ENCODE measurements around the gene RPRD2. TPM values are rescaled to one million over a fixed set of nuclear protein-coding genes. Genes with fewer than 3 reads are reported as not detected.

Gene RPRD2
- total RNA-seq, 1 experiment from 2014 or later: 37.8 TPM

- Mint-ChIP-seq H3K4me1 (ENCODE audit: low read depth, unreplicated experiment) (no peaks in the 10 kb centered on the region), H3K9me3 (ENCODE audit: low read depth, unreplicated experiment) (no peaks in the 10 kb centered on the region), H3K27ac (ENCODE audit: unreplicated experiment) (no peak overlapping the region), H3K27me3 (ENCODE audit: unreplicated experiment) (no peaks in the 10 kb centered on the region), H3K4me3 (ENCODE audit: low read depth, unreplicated experiment) (no peak overlapping the region), H3K36me3 (ENCODE audit: insufficient read depth, unreplicated experiment) (peaks cover 69% of the 10 kb centered on the region)
- intact Hi-C loops (cut with micrococcal nuclease; ENCODE audit: unreplicated experiment): no loop called here
- CTCF ChIA-PET: no interaction called here
- no TSS peak for BruUV-seq (replicated peaks)
- no peak for TF ChIP-seq CTCF (IDR thresholded peaks at IDR 0.05; ENCODE audit: unreplicated experiment)
- no peak for DNase-seq
Measured at GRCh38 chr1:150469291-150469690, 105.3 kb downstream of the RPRD2 start.

DNA sequence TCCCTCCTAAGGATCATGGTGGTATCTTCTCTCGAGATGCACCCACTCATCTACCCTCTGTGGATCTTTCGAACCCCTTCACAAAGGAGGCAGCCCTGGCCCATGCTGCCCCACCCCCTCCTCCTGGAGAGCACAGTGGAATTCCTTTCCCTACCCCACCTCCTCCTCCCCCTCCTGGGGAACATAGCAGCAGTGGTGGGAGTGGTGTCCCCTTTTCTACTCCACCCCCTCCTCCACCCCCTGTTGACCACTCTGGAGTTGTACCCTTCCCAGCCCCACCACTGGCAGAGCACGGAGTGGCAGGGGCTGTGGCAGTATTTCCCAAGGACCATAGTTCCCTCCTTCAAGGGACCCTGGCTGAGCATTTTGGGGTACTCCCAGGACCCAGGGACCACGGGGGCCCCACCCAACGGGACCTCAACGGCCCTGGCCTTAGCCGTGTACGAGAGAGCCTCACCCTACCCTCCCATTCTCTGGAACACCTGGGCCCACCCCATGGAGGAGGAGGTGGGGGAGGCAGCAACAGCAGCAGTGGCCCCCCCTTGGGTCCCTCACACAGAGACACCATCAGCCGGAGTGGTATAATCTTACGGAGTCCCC is 108.8 kb downstream of the RPRD2 start:
- Mint-ChIP-seq H3K4me3 (ENCODE audit: low read depth, unreplicated experiment) (no peak overlapping the region), H3K4me1 (ENCODE audit: low read depth, unreplicated experiment) (peaks cover 12% of the 10 kb centered on the region), H3K27ac (ENCODE audit: unreplicated experiment) (no peak overlapping the region), H3K9me3 (ENCODE audit: low read depth, unreplicated experiment) (no peaks in the 10 kb centered on the region), H3K36me3 (ENCODE audit: insufficient read depth, unreplicated experiment) (peaks cover 48% of the 10 kb centered on the region), H3K27me3 (ENCODE audit: unreplicated experiment) (no peaks in the 10 kb centered on the region)
- DNase-seq: no peak
- intact Hi-C loops (cut with micrococcal nuclease; ENCODE audit: unreplicated experiment): loop anchor here (10.0 kb wide), 1 partner anchor 452 kb away; the partner anchor contains the start of gene SETDB1
- no peak for TF ChIP-seq CTCF (IDR thresholded peaks at IDR 0.05; ENCODE audit: unreplicated experiment)
- CTCF ChIA-PET: no interaction called here
- no TSS peak for BruUV-seq (replicated peaks)

DNA sequence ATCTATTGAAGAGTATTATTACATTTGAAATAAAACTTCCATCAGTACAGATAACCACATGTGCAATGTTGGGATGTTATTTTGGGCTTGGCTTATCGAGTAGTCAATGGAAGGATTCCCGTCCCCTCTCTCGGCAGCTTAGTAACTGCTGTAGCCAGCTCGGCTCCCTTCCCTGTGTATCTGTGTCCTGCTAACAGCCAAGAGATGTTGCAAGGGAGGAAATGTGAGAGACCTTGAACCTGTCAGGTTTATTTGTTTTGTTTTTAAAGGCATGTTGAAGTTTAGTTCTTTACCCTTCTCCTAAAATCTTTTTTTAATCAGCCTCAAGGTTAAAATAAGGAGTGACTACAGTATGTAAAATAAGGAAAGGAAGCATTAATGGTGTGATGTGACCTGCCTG is 109.7 kb downstream of the RPRD2 start:
- CTCF ChIA-PET: interaction anchor here (0.7 kb wide), 1 partner anchor 394 kb away, joined by 5 read pairs; no protein-coding TSS in a partner anchor
- DNase-seq: no peak
- Mint-ChIP-seq H3K36me3 (ENCODE audit: insufficient read depth, unreplicated experiment) (peaks cover 47% of the 10 kb centered on the region), H3K9me3 (ENCODE audit: low read depth, unreplicated experiment) (no peaks in the 10 kb centered on the region), H3K27me3 (ENCODE audit: unreplicated experiment) (no peaks in the 10 kb centered on the region), H3K4me3 (ENCODE audit: low read depth, unreplicated experiment) (no peak overlapping the region), H3K27ac (ENCODE audit: unreplicated experiment) (no peak overlapping the region), H3K4me1 (ENCODE audit: low read depth, unreplicated experiment) (peaks cover 21% of the 10 kb centered on the region)
- intact Hi-C loops (cut with micrococcal nuclease; ENCODE audit: unreplicated experiment): loop anchor here (10.0 kb wide), 1 partner anchor 451 kb away; the partner anchor contains the start of gene SETDB1
- no TSS peak for BruUV-seq (replicated peaks)
- TF ChIP-seq CTCF (IDR thresholded peaks at IDR 0.05; ENCODE audit: unreplicated experiment): no peak

DNA sequence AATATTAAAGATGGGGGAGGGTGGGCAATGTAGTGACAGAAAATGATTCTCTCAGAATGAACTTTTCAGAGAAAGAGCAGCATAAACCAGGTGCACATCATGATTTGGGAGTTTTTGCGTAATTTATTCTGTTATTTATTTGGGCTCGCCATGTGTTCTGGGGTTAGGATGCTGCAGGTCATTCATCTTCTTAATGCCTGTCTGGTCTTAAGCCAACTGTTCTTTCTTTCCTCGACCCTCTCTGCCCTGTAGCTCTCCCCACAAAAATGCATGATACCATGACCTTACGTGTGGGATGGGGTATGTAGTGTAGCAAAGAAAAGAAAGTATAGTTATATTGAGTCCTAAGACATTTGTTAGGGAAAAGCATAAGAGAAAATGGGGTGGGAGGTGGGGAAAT is 110.9 kb downstream of the RPRD2 start:
- DNase-seq: no peak
- Mint-ChIP-seq H3K9me3 (ENCODE audit: low read depth, unreplicated experiment) (no peaks in the 10 kb centered on the region), H3K36me3 (ENCODE audit: insufficient read depth, unreplicated experiment) (peaks cover 47% of the 10 kb centered on the region), H3K4me3 (ENCODE audit: low read depth, unreplicated experiment) (no peak overlapping the region), H3K27me3 (ENCODE audit: unreplicated experiment) (no peaks in the 10 kb centered on the region), H3K27ac (ENCODE audit: unreplicated experiment) (no peak overlapping the region), H3K4me1 (ENCODE audit: low read depth, unreplicated experiment) (peaks cover 25% of the 10 kb centered on the region)
- no peak for TF ChIP-seq CTCF (IDR thresholded peaks at IDR 0.05; ENCODE audit: unreplicated experiment)
- intact Hi-C loops (cut with micrococcal nuclease; ENCODE audit: unreplicated experiment): loop anchor here (10.0 kb wide), 1 partner anchor 450 kb away; the partner anchor contains the start of gene SETDB1
- no TSS peak for BruUV-seq (replicated peaks)
- CTCF ChIA-PET: interaction anchor here (0.7 kb wide), 1 partner anchor 395 kb away, joined by 3 read pairs; no protein-coding TSS in a partner anchor
